GM12878 (cell line): ENCODE measurements around the gene ATG9B. TPM values are rescaled to one million over a fixed set of nuclear protein-coding genes. Genes with fewer than 3 reads are reported as not detected.

Experiments used
- ATAC-seq: fragments of 200-7000 bp; cut with Tn5 transposase; 3 replicates; pipeline ENCODE4 v1.9.1; 2020; ENCODE audit warnings: mild to moderate bottlenecking, moderate library complexity
- BruUV-seq: library from RNA; stranded (reverse); fragments of 400-500 nt; replicated peaks from 2 replicates; lab custom pipeline; 2021; lab: Mats Ljungman, UMichigan
- CTCF ChIA-PET: fragments of 300-600 bp; sonication (Branson Sonifier 250); formaldehyde crosslinking; extraction: SDS; loops from one replicate; lab custom pipeline; 2021; ENCODE audit warnings: inconsistent platforms; lab: Yijun Ruan, JAX
- POLR2A ChIA-PET: fragments of 350-600 bp; formaldehyde crosslinking; extraction: SDS; loops from one replicate; lab custom pipeline; 2021; ENCODE audit warnings: inconsistent platforms; lab: Charles Lee
- RAD21 ChIA-PET: fragments of 300-600 bp; sonication (Branson Sonifier 250); formaldehyde crosslinking; loops from one replicate; lab custom pipeline; 2023; ENCODE audit warnings: antibody characterized with exemption; ENCODE audit not compliant: unreplicated experiment; lab: Charles Lee
- SMC1A ChIA-PET: fragments of 300-600 bp; sonication (Branson Sonifier 250); formaldehyde crosslinking; loops from one replicate; lab custom pipeline; 2023; ENCODE audit not compliant: unreplicated experiment, uncharacterized antibody; lab: Charles Lee
- DNase-seq: peaks from one replicate; pipeline ENCODE4 v3.0.0-alpha.2; 2011; ENCODE audit warnings: low read depth, low spot score
- FAIRE-seq: peaks from 3 replicates; lab custom pipeline; 2011; peaks lifted over from hg19 to GRCh38; lab: Jason Lieb, UNC
- H2AFZ ChIP-seq: 2 replicates; pipeline ENCODE4 v1.6.0; 2011; ENCODE audit warnings: low read depth, low read length, control low read depth; ENCODE audit not compliant: control insufficient read depth
- H3K27ac ChIP-seq: 2 replicates; pipeline ENCODE4 v1.5.1; 2011; ENCODE audit warnings: control low read depth; ENCODE audit not compliant: control insufficient read depth, insufficient read depth
- H3K27me3 ChIP-seq, 2 experiments: replicated peaks in 1 of 2; 2 replicates each; pipeline versions ENCODE4 v1.6.0 to v1.6.1; 2011; ENCODE audit warnings: low read length in 1 of 2; ENCODE audit not compliant: control insufficient read depth in 2 of 2, insufficient read depth in 2 of 2
- H3K36me3 ChIP-seq, 2 experiments: 2 replicates each; pipeline ENCODE4 v1.5.1; 2011; ENCODE audit warnings: low read length in 1 of 2; ENCODE audit not compliant: control insufficient read depth in 2 of 2, insufficient read depth in 2 of 2
- H3K4me1 ChIP-seq: 2 replicates; pipeline ENCODE4 v1.6.1; 2011; ENCODE audit warnings: mild to moderate bottlenecking, low read length, moderate library complexity, mixed read lengths; ENCODE audit not compliant: control insufficient read depth, insufficient read depth
- H3K4me2 ChIP-seq: 2 replicates; pipeline ENCODE4 v1.6.0; 2011; ENCODE audit warnings: control low read depth; ENCODE audit not compliant: control insufficient read depth, insufficient read depth
- H3K4me3 ChIP-seq: fragments of 200-600 bp; sonication (generic); 2 replicates; pipeline ENCODE4 v1.5.1; 2016
- H3K79me2 ChIP-seq: 2 replicates; pipeline ENCODE4 v1.6.0; 2011; ENCODE audit warnings: low read length; ENCODE audit not compliant: control insufficient read depth, insufficient read depth
- H3K9ac ChIP-seq: 2 replicates; pipeline ENCODE4 v1.8.0; 2011; ENCODE audit warnings: low read length, control low read depth, mixed read lengths; ENCODE audit not compliant: control insufficient read depth, insufficient read depth
- H3K9me3 ChIP-seq: replicated peaks from 3 replicates; pipeline ENCODE4 v1.5.1; 2011; ENCODE audit warnings: mild to moderate bottlenecking, low read length; ENCODE audit not compliant: control insufficient read depth, insufficient read depth
- H4K20me1 ChIP-seq: 2 replicates; pipeline ENCODE4 v1.6.0; 2011; ENCODE audit not compliant: control insufficient read depth, insufficient read depth
- BRCA1 ChIP-seq: IDR thresholded peaks from 2 replicates; pipeline ENCODE4 v1.6.1; 2011; ENCODE audit warnings: low read depth, low read length, improper control_type of control experiment
- CBFB ChIP-seq: IDR thresholded peaks from 2 replicates; pipeline ENCODE4 v1.6.1; 2016; ENCODE audit warnings: antibody characterized with exemption, low read depth
- CREM ChIP-seq: IDR thresholded peaks from 2 replicates; pipeline ENCODE4 v1.6.1; 2014; ENCODE audit warnings: antibody characterized with exemption, low read depth
- EGR1 ChIP-seq, 2 experiments: IDR thresholded peaks; 1 replicate in 1 of 2; 2 replicates in 1 of 2; pipeline ENCODE4 v1.6.1; 2011 to 2012; ENCODE audit warnings: low read depth in 2 of 2, low read length in 2 of 2, borderline replicate concordance in 1 of 2, mild to moderate bottlenecking in 1 of 2, moderate library complexity in 1 of 2
- KAT2A ChIP-seq: conservative IDR thresholded peaks from 2 replicates; pipeline ENCODE4 v1.6.1; 2011; ENCODE audit warnings: low read depth, low read length; ENCODE audit not compliant: control insufficient read depth
- MTA3 ChIP-seq: IDR thresholded peaks from 2 replicates; pipeline ENCODE4 v1.6.1; 2012; ENCODE audit warnings: low read length, inconsistent platforms, borderline replicate concordance
- NFIC ChIP-seq: IDR thresholded peaks from 2 replicates; pipeline ENCODE4 v1.6.1; 2012; ENCODE audit warnings: low read depth, mild to moderate bottlenecking, inconsistent platforms, low read length, moderate library complexity
- NKRF ChIP-seq: fragments of 450-650 bp; conservative IDR thresholded peaks from 2 replicates; pipeline ENCODE4 v1.6.1; 2017; ENCODE audit warnings: mild to moderate bottlenecking, moderate library complexity
- PBX3 ChIP-seq: IDR thresholded peaks from 2 replicates; pipeline ENCODE4 v1.6.1; 2011; ENCODE audit warnings: mild to moderate bottlenecking, low read depth, low read length, moderate library complexity; ENCODE audit not compliant: insufficient replicate concordance
- POU2F2 ChIP-seq: IDR thresholded peaks from 3 replicates; pipeline ENCODE4 v1.6.1; 2011; ENCODE audit warnings: low read depth, mild to moderate bottlenecking, low read length, borderline replicate concordance
- SKIL ChIP-seq: fragments of 450-650 bp; IDR thresholded peaks from 2 replicates; pipeline ENCODE4 v1.6.1; 2017; ENCODE audit warnings: mild to moderate bottlenecking, low read depth, inconsistent platforms; ENCODE audit not compliant: poor library complexity, severe bottlenecking
- SUPT20H ChIP-seq: IDR thresholded peaks from 2 replicates; pipeline ENCODE4 v1.6.1; 2011; ENCODE audit warnings: low read depth, mild to moderate bottlenecking, low read length, moderate library complexity, borderline replicate concordance; ENCODE audit not compliant: control insufficient read depth
- TAF1 ChIP-seq: IDR thresholded peaks from 2 replicates; pipeline ENCODE4 v1.6.1; 2011; ENCODE audit warnings: mild to moderate bottlenecking, low read depth, low read length, borderline replicate concordance
- ZBED1 ChIP-seq: IDR thresholded peaks from 2 replicates; pipeline ENCODE4 v1.6.1; 2016; ENCODE audit warnings: borderline replicate concordance
- WGBS: methylation state at CpG from one replicate; pipeline ENCODE4 v1.1.6; 2016; ENCODE audit warnings: low lambda C conversion rate; ENCODE audit not compliant: insufficient replicate concordance, insufficient coverage; ENCODE audit errors: missing lambda C conversion rate; 5-methylcytosine and 5-hydroxymethylcytosine counted together
- in situ Hi-C: fragments of 300-500 bp; cut with MboI; formaldehyde crosslinking; loops from 9 replicates; pipeline ENCODE4 v1.14.3; 2018; ENCODE audit warnings: mixed read lengths
- intact Hi-C: fragments of 100-400 bp; cut with micrococcal nuclease; formaldehyde crosslinking; loops from one replicate; pipeline ENCODE4 v1.14.2; 2022; ENCODE audit not compliant: unreplicated experiment
- polyA plus RNA-seq, 11 experiments: library from polyadenylated mRNA; depleted of rRNA in 4 of 11; unstranded in 6 of 11; stranded (reverse) in 5 of 11; fragments of >200 nt; fragmentation: Nextera tagmentation in 4 of 11; fragmentation: Illumina TruSeq in 1 of 11; extraction: Ambion mirVana in 4 of 11; extraction: Trizol in 1 of 11; gene quantifications; 1 replicate in 1 of 11; 2 replicates in 10 of 11; pipeline versions ENCODE4 v1.2.1 to v1.2.3, GENCODE V29; 2011 to 2016; ENCODE audit warnings: inconsistent platforms in 2 of 11, missing spikeins in 2 of 11, low read depth in 1 of 11
- total RNA-seq, 4 experiments: library from RNA; depleted of rRNA in 3 of 4; stranded (reverse); fragments of >200 nt in 3 of 4; fragmentation: Illumina TruSeq in 1 of 4; extraction: Trizol in 1 of 4; gene quantifications; 2 replicates each; pipeline versions ENCODE4 v1.2.1 to v1.2.3, GENCODE V29; 2013 to 2021

The ATG9B gene
- total and polyA plus RNA-seq, 10 of the 15 experiments (the other 5 are each of a cell fraction or from before 2014, with no cell fraction given), result 0.01 to 0.83 (median 0.12) TPM; not detected in 2

GRCh38 chr7:151011097-151011409 lies 13.2 kb downstream of the ATG9B start:
- 33% methylated on average over 1 of the region's 1 CpG for WGBS
- Histone ChIP-seq H3K27me3 (no peaks in the 10 kb centered on the region; a peak in 1 of 4 replicates), H3K9ac (no peak overlapping the region), H3K4me2 (no peak overlapping the region), H4K20me1 (no peaks in the 10 kb centered on the region), H3K4me1 (peaks cover 6% of the 10 kb centered on the region), H3K9me3 (no peaks in the 10 kb centered on the region), H3K27ac (no peak overlapping the region), H3K36me3 (no peaks in the 10 kb centered on the region), H3K4me3 (no peak overlapping the region), H3K79me2 (no peaks in the 10 kb centered on the region), H2AFZ (no peak overlapping the region)
- FAIRE-seq, result no peak
- no peak for ATAC-seq
- in situ Hi-C loops (no loop called here), intact Hi-C loops (loop anchor here (5.0 kb wide), 1 partner anchor 101 kb away; no protein-coding TSS in a partner anchor)
- POLR2A ChIA-PET, result interaction anchor here (0.6 to 1.1 kb wide), 2 partner anchors 51 to 96 kb away, joined by 3 to 6 read pairs; no protein-coding TSS in a partner anchor
- SMC1A ChIA-PET, result interaction anchor here (1.1 to 1.4 kb wide), 2 partner anchors 17 to 27 kb away, joined by 4 to 5 read pairs; partner anchors contain the start of gene ABCB8
- no TSS peak for BruUV-seq
- DNase-seq, result no peak
- CTCF ChIA-PET, result interaction anchor here (0.7 to 4.3 kb wide), 3 partner anchors 15 to 305 kb away, joined by 3 to 35 read pairs (median 3); partner anchors contain the start of genes ABCB8 and ATG9B
- no peak for TF ChIP-seq EGR1 (IDR thresholded peaks at IDR 0.05; ENCODE audit: borderline replicate concordance in 1 of 2, low read depth in 2 of 2, low read length in 2 of 2)
- TF ChIP-seq POU2F2, result no peak
- TF ChIP-seq NKRF, result no peak
- TF ChIP-seq NFIC, result no peak
- TF ChIP-seq BRCA1, result no peak
- TF ChIP-seq KAT2A, result no peak
- TF ChIP-seq MTA3, result no peak
- no peak for TF ChIP-seq CREM
- TF ChIP-seq PBX3, result no peak
- TF ChIP-seq CBFB, result no peak
- TF ChIP-seq SKIL, result no peak
- TF ChIP-seq TAF1, result no peak
- TF ChIP-seq SUPT20H, result no peak
- TF ChIP-seq ZBED1, result no peak
- RAD21 ChIA-PET, result interaction anchor here (1.3 kb wide), 1 partner anchor 17 kb away, joined by 3 read pairs; the partner anchor contains the start of gene ABCB8
